ENCODE data around the gene TNFAIP2. TPM values are rescaled to one million over a fixed set of nuclear protein-coding genes. Genes with fewer than 3 reads are reported as not detected.

TNFAIP2 gene
- total RNA-seq, 2 experiments from 2014 or later: 0.60 TPM; not detected in 1

DNA sequence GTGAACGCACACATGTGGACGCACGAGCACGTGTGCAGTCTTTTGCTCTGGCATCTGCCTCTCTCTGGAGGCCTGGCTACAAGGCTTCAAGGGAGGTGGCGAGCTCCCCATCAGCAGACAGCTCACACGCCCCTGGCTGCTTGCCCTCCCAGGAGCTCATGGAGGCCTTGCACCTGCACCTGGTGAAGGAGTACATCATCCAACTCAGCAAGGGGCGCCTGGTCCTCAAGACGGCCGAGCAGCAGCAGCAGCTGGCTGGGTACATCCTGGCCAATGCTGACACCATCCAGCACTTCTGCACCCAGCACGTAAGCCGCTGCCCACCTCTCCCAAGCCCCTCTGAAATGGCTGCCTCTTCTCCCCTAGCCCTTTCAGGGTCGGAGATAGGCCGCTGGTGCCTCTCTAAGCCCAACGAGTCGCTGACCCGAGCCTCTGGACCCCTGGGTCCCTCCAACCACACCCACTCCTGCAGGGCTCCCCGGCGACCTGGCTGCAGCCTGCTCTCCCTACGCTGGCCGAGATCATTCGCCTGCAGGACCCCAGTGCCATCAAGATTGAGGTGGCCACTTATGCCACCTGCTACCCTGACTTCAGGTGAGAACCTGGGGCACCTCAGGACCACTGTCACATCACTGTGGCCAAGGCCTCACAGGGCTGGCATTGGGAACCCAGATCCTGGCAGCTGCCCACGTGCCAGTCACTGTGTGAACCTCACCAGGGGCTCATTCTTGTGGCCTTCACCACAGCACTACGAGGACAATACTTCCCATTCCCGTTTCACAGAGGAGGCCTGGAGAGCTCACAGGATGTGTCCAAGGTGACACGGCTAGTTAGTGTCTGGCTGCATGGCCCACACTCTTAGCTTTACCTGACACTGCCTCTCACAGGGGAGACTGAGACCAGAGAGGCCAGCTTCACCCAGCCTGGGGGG lies 10.2 kb downstream of the TNFAIP2 start:
- H3K27me3 Mint-ChIP-seq: no peaks in the 10 kb centered on the region
- H3K36me3 Mint-ChIP-seq (ENCODE audit: low read depth): no peaks in the 10 kb centered on the region
- CTCF ChIA-PET: no interaction called here

DNA sequence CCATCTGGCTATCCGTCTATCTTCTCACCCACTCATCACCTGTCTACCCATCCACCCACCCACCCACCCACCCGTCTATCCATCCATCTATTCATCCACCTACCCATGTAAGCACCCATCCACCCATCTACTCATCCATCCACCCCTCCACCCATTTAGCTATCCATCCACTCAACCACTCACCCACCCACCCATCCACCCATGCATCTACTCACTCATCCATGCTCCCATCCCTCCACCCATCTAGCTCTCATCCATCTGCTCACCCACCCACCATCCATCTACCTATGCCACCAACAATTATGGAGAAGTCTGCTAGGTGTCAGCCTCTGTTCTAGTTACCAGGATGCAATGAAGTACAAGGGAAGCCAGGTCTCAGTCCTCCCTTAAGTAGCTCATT lies 11.1 kb downstream of the TNFAIP2 start:
- Mint-ChIP-seq H3K27me3 (no peaks in the 10 kb centered on the region), H3K4me3 (no peak overlapping the region), H3K9me3 (no peaks in the 10 kb centered on the region), H3K36me3 (ENCODE audit: low read depth) (no peaks in the 10 kb centered on the region), H3K4me1 (no peaks in the 10 kb centered on the region), H3K27ac (no peak overlapping the region)
- CTCF ChIA-PET: interaction anchor here (0.6 to 0.7 kb wide), 3 partner anchors 24 to 902 kb away, joined by 3 to 4 read pairs (median 4); no protein-coding TSS in a partner anchor
- DNase-seq: no peak
- POLR2A ChIA-PET: no interaction called here

More for the DNA sequence above, 10.2 kb downstream of the TNFAIP2 start:
- POLR2A ChIA-PET: no interaction called here
- no peak overlapping the region for H3K27ac Mint-ChIP-seq
- H3K4me1 Mint-ChIP-seq: no peaks in the 10 kb centered on the region
- DNase-seq: no peak
- no peak overlapping the region for H3K4me3 Mint-ChIP-seq
- H3K9me3 Mint-ChIP-seq: no peaks in the 10 kb centered on the region

DNA sequence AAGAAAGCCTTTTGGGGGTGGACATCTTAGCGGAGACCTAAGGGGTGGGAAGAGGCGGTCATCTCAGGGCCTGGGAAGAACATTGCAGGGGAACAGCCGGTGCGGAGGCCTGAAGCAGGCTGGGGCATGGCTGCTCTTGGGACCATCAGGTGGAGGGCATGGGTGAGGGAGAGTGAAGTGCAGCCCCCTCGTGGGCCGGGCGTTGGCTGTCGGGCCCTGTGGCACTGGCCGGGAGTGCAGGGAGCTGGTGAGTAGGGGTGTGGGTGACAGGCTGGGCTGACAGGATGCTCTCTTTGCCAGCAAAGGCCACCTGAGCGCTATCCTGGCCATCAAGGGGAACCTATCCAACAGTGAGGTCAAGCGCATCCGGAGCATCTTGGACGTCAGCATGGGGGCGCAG lies 11.7 kb downstream of the TNFAIP2 start:
- H3K4me3 Mint-ChIP-seq: no peak overlapping the region
- CTCF ChIA-PET: interaction anchor here (0.6 to 0.7 kb wide), 3 partner anchors 25 to 902 kb away, joined by 3 to 4 read pairs (median 4); no protein-coding TSS in a partner anchor
- no peak overlapping the region for H3K27ac Mint-ChIP-seq
- H3K36me3 Mint-ChIP-seq (ENCODE audit: low read depth): no peaks in the 10 kb centered on the region
- POLR2A ChIA-PET: no interaction called here
- H3K27me3 Mint-ChIP-seq: no peaks in the 10 kb centered on the region
- no peaks in the 10 kb centered on the region for H3K9me3 Mint-ChIP-seq
- no peak for DNase-seq
- no peaks in the 10 kb centered on the region for H3K4me1 Mint-ChIP-seq

DNA sequence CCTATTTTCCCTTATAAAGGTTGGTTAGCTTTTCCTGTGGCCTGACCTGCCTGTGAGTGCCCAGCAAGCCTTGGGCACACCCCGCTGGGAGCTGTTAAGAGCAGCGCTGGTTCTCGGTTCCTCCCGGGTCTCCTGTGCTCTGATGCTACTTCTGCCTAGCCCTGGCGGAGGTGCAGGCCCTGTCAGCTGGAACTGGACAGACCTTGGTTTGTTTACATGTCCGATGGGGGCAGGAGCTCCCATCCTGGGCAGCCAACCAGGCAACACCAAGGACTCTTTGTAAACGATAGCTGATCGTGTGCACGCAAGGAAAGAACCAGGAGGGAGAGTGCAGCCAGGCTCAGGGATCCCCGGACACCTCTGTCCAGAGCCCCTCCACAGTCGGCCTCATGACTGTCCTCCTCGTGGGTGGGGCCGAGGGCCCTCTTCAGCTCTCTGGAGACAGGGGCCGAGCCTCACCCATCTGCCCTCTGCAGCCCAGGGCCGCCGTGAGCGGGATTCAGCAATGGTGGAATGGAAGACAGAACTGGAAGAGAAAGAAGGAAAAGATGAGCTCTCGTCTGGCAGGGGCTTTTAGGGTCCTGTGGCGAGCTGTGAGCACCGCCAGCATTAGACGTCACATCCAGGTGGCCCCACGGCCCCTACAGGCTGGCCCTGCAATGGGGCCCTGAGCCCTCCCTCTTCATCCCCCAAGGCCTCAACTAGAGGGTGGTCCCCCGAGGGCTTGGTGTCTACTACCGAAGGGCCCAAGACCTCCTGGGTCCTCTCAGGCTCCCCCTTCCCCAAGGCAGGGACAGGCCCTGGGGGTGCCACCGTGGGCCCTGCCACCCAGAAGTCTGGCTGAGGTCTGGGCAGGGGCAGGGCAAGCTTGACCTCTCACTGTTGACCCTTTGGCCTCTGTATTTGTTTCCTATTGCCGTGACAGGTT lies 12.3 kb downstream of the TNFAIP2 start:
- CTCF ChIA-PET: no interaction called here
- Mint-ChIP-seq H3K36me3 (ENCODE audit: low read depth) (no peaks in the 10 kb centered on the region), H3K4me1 (no peaks in the 10 kb centered on the region)

DNA sequence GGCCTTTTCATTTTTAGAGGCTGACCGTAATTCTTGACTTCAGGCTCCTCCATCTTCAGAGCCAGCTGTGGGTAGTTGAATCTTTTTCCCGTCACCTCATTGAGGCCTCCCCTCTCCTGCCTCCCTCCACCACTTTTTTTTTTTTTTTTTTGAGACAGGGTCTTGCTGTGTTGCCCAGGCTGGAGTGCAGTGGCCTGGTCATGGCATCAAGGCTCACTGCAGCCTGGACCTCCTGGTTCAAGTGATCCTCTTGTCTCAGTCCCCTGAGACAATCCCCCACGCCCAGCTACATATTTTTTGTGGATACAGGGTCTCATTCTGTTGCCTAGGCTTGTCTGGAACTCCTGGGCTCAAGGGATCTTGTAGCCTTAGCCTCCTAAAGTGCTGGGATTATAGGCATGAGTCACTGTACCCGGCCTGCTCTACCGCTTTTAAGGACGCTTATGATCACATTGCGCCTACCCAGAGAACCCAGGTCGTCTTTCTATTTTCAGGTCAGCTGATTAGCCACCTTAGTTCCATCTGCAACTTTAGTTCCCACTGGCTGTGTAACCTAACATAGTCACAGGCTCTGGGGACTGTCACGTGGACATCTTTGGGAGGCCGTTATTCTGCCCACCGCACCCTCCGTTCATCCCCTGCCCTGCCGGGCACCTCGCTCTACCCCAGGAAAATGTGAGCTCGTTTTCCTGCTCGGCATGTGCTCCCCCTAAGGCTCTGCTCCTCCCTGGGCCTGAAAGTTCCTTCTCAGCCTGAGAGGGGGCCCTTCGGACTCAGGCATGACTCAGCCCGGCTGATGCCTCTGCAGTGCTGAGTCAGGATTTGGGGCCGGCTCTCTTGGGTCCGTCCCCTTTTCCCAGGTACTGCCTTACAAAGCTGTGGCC lies 13.4 kb downstream of the TNFAIP2 start:
- Mint-ChIP-seq H3K4me3 (no peak overlapping the region), H3K4me1 (no peaks in the 10 kb centered on the region), H3K27me3 (peaks cover 5% of the 10 kb centered on the region), H3K36me3 (ENCODE audit: low read depth) (no peaks in the 10 kb centered on the region), H3K27ac (no peak overlapping the region), H3K9me3 (no peaks in the 10 kb centered on the region)
- ChIA-PET CTCF (interaction anchor here (0.6 kb wide), 1 partner anchor 42 kb away, joined by 3 read pairs; no protein-coding TSS in a partner anchor), POLR2A (no interaction called here)
- no peak for DNase-seq

More for the DNA sequence above, 12.3 kb downstream of the TNFAIP2 start:
- POLR2A ChIA-PET: no interaction called here
- DNase-seq: no peak
- Mint-ChIP-seq H3K4me3 (no peak overlapping the region), H3K27ac (no peak overlapping the region), H3K9me3 (no peaks in the 10 kb centered on the region), H3K27me3 (no peaks in the 10 kb centered on the region)

DNA sequence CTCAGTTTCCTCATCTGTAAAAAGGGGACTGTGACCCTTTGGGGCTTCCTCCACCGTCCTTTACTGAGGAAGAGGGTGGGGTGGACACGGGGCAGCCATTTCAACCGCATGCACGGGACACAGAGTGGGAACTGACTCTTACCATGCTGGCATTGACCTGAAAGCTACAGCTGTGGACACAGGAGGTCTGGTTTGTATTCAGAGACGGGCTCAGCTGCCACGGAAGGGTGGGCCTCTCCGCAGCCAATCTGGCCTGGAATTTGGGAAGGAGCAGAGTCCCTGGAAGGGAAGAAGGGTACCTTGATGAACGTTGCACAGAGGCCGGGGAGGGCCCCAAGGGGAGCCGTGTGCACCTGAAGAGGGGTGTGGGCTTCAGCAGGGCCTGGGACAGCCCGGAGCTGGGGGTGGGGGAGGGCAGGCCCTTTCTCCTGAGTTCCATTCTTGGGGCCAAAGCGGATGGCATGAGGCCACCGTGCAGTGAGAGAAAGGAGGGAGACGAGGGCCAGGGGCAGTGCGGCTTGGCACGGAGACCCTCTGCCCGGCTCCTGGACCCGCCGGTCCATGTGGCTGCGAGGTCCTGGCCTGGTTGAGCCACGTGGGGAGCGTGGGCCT lies 14.5 kb downstream of the TNFAIP2 start:
- no peak for DNase-seq
- Mint-ChIP-seq H3K27ac (no peak overlapping the region), H3K27me3 (peaks cover 6% of the 10 kb centered on the region), H3K4me3 (no peak overlapping the region), H3K36me3 (ENCODE audit: low read depth) (no peaks in the 10 kb centered on the region), H3K9me3 (no peaks in the 10 kb centered on the region), H3K4me1 (no peaks in the 10 kb centered on the region)
- POLR2A ChIA-PET: no interaction called here
- CTCF ChIA-PET: interaction anchor here (0.6 kb wide), 1 partner anchor 41 kb away, joined by 3 read pairs; no protein-coding TSS in a partner anchor

DNA sequence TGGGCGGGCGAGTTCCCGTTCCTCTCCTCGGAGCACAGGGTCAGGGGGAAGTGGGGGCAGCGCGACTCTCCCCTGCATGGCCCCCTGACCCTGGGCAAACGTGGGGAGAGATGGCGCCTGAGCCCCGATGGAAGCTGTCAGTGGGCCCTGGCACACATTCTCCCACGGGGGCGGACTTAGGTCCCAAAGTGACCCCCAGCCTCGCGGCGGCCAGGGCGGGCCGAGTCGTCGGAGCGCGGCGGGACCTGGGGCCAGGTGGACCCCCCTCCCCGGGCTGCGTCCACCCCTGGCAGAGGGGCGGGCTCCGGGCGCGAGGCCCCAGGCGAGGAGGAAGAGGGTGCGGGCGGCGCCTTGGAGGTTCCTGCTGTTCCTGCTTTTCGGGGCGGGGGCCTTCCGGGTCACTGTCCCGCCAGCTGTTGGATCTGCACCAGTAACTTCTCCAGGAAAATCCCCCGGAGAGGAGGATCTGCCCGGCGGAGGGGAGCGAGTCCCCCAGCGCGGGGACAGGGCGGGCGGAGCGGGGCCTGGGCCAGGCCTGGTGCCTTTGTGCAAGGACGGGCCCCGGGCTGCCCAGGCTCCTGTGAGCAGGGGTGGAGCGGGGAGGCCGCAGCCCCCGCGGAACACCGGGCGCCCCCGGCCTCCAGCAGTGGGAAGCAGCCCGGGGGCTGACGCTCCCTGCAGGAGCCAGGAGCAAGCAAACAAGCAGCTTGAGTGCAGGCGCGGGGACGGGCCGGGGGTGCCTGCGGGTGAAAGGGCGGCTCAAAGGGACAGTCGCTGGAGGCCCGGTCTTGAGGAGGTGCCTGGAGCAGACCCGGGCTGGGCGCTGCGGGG lies 15.3 kb downstream of the TNFAIP2 start:
- no peaks in the 10 kb centered on the region for H3K4me1 Mint-ChIP-seq
- peaks cover 6% of the 10 kb centered on the region for H3K27me3 Mint-ChIP-seq
- H3K4me3 Mint-ChIP-seq: no peak overlapping the region
- DNase-seq: no peak
- no peaks in the 10 kb centered on the region for H3K9me3 Mint-ChIP-seq
- no peak overlapping the region for H3K27ac Mint-ChIP-seq
- CTCF ChIA-PET: no interaction called here
- POLR2A ChIA-PET: no interaction called here
- no peaks in the 10 kb centered on the region for H3K36me3 Mint-ChIP-seq (ENCODE audit: low read depth)

DNA sequence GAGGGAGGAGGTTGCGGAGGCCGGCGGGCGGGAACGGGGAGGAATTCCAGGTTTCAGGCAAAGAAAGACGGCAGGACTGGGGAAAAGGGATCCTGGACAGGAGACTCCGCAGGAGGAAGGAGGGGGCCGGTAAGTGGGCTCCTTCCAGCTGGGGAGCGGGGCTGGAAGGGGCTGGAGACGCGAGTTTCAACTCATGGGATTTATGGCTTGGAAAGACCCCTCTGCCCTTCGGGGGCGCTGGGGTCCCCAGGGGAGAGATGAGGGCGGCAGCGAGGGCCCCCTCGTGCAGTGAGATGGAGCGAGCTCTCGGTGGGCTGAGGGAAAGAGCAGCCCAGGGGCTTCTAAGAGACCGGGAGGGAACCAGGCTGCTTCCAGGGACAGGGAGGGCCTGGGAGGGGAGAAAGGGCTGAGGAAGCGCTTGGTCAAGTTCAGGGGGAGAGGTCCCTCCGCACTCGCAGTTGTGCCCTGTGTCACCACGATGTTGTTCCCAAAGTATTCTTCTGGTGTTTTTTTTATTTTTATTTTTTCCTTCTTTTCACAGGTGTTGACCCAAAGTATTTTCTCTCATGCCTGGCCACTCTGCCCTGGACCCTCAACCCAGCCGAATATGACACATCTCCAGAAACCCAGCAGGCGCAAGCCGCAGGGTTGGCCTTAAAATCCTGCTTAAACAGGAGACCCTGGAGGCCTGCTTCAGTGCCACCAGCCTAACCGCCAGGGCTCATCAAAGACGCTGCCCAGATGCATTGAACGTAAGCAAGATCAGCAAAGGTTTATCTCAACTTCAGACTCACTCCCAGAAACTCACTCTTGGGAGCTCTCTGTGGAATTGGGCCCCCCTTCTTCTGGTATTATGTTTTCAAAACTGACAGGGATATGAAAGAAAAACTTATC lies 16.1 kb downstream of the TNFAIP2 start:
- ChIA-PET CTCF (no interaction called here), POLR2A (no interaction called here)
- no peaks in the 10 kb centered on the region for H3K36me3 Mint-ChIP-seq (ENCODE audit: low read depth)
- no peaks in the 10 kb centered on the region for H3K9me3 Mint-ChIP-seq
- H3K27me3 Mint-ChIP-seq: peaks cover 6% of the 10 kb centered on the region
- H3K4me3 Mint-ChIP-seq: no peak overlapping the region
- no peaks in the 10 kb centered on the region for H3K4me1 Mint-ChIP-seq
- H3K27ac Mint-ChIP-seq: no peak overlapping the region
- DNase-seq: no peak

DNA sequence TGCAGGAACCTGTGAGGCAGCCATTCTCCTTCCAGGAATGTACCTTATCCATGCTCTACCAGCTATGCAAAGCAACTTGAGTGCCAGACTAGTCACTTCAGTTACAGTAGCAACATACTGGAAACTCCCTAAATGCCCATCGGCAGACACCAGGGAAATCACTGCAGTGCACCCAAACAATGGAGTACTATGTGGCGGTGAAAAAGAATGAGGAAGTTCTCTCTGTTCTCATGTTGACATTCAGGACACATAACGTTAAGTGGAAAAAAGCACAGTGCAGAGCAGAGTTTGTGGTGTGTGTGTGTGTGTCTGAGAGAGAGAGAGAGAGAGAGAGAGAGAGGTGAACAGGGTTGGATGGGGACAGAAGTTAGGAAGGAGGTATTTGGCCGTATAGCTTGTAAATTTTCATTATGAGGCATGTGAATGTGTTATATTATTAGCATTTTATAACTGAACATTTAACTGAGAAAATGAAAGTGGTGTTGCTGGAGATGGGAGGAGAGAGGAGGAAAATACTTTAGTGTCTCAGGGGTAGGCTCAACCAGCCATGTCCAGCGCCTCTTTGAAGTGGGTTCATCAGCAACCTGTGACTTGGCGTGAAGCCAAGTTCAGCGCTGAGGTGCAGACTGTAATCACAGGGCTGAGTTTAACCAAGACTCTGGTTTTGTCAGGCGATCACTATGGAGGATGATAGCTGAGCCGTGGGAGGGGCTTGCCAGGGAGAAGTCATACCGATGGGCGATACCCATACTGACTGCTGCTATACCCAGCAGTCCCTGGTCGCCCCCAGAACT lies 17.3 kb downstream of the TNFAIP2 start:
- POLR2A ChIA-PET: no interaction called here
- no peaks in the 10 kb centered on the region for H3K9me3 Mint-ChIP-seq
- no peaks in the 10 kb centered on the region for H3K4me1 Mint-ChIP-seq
- CTCF ChIA-PET: interaction anchor here (0.9 kb wide), 1 partner anchor 9 kb away, joined by 4 read pairs; no protein-coding TSS in a partner anchor
- no peak for DNase-seq
- no peaks in the 10 kb centered on the region for H3K36me3 Mint-ChIP-seq (ENCODE audit: low read depth)
- H3K27me3 Mint-ChIP-seq: peaks cover 6% of the 10 kb centered on the region
- H3K27ac Mint-ChIP-seq: no peak overlapping the region
- H3K4me3 Mint-ChIP-seq: no peak overlapping the region

DNA sequence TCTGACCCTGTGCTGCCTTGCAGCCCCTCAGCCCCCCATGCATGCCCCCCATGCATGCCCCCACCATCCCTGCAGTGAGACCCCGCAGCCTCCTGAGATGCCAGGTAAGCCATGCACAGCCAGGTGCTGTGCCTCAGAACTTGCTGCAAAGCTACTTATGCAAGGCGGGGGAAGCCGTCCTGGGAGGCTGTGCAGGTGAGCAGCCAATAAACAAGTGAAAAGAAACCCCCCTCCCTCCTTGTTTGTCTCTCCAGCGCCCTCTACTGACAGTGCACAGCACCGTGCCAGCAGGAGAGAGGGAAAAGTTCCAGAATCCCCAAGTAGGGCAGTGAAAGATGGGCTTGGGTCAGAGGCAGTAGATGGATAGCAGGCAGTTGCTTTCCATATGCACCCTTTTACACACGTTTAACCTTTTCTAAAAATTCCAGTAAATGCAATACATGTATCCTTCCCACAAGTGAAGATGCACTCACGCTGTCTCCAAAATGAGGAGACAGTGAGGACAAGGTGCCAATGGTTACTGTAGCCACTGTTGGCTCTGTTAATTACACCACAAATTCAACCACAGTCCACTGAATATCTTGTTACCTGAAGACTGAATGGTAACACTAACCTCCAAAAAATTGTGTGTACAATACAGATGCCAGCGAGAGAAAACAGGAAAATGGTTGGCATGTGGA lies 18.0 kb downstream of the TNFAIP2 start:
- peak; percentile 29 for DNase-seq
- H3K27me3 Mint-ChIP-seq: peaks cover 8% of the 10 kb centered on the region
- no peaks in the 10 kb centered on the region for H3K36me3 Mint-ChIP-seq (ENCODE audit: low read depth)
- CTCF ChIA-PET: interaction anchor here (0.9 kb wide), 1 partner anchor 8 kb away, joined by 4 read pairs; no protein-coding TSS in a partner anchor
- H3K27ac Mint-ChIP-seq: no peak overlapping the region
- POLR2A ChIA-PET: no interaction called here
- no peaks in the 10 kb centered on the region for H3K9me3 Mint-ChIP-seq
- no peak overlapping the region for H3K4me3 Mint-ChIP-seq
- H3K4me1 Mint-ChIP-seq: no peaks in the 10 kb centered on the region
